HepG2 (cell line): ENCODE measurements around the gene FIBP. TPM values are rescaled to one million over a fixed set of nuclear protein-coding genes. Genes with fewer than 3 reads are reported as not detected.

ENCODE experiments used
- ASH2L ChIP-seq: fragments of 300-600, 200-600 bp; sonication (generic); IDR thresholded peaks from 2 replicates; pipeline ENCODE4 v1.7.0; 2017; ENCODE audit warnings: low read depth, mild to moderate bottlenecking, moderate library complexity, mixed read lengths, low read length; ENCODE audit not compliant: insufficient read length
- HOXA9 ChIP-seq: sonication (generic); formaldehyde crosslinking; IDR thresholded peaks from 2 replicates; pipeline ENCODE4 v1.8.1; 2022; ENCODE audit warnings: missing genetic modification reagents, mild to moderate bottlenecking, moderate library complexity, borderline replicate concordance
- MYC ChIP-seq: sonication (generic); formaldehyde crosslinking; IDR thresholded peaks from 2 replicates; pipeline ENCODE4 v1.9.0; 2021; ENCODE audit warnings: missing genetic modification reagents, borderline replicate concordance
- NFKB2 ChIP-seq: sonication (generic); formaldehyde crosslinking; IDR thresholded peaks from 2 replicates; pipeline ENCODE4 v1.4.0; 2020; ENCODE audit warnings: missing genetic modification reagents, borderline replicate concordance
- PHF8 ChIP-seq: sonication (generic); formaldehyde crosslinking; IDR thresholded peaks from 2 replicates; pipeline ENCODE4 v1.5.0; 2020; ENCODE audit warnings: missing genetic modification reagents
- RELA ChIP-seq: sonication (generic); formaldehyde crosslinking; IDR thresholded peaks from 2 replicates; pipeline ENCODE4 v1.4.0; 2020; ENCODE audit warnings: missing genetic modification reagents
- RXRB ChIP-seq: IDR thresholded peaks from 2 replicates; pipeline ENCODE4 v1.6.1; 2016; ENCODE audit warnings: borderline replicate concordance, missing genetic modification reagents, missing compliant biosample characterization
- SIN3B ChIP-seq: fragments of 150-350 bp; IDR thresholded peaks from 2 replicates; pipeline ENCODE4 v1.6.1; 2014; ENCODE audit warnings: low read length
- TBX2 ChIP-seq: sonication (generic); formaldehyde crosslinking; IDR thresholded peaks from 2 replicates; pipeline ENCODE4 v1.5.0; 2020; ENCODE audit warnings: missing genetic modification reagents, mild to moderate bottlenecking, borderline replicate concordance
- TIGD3 ChIP-seq: sonication (generic); formaldehyde crosslinking; IDR thresholded peaks from 2 replicates; pipeline ENCODE4 v1.5.1; 2020; ENCODE audit warnings: mild to moderate bottlenecking, missing genetic modification reagents, borderline replicate concordance
- ZBTB7B ChIP-seq: sonication (generic); formaldehyde crosslinking; IDR thresholded peaks from 2 replicates; pipeline ENCODE4 v1.4.0; 2020; ENCODE audit warnings: missing genetic modification reagents
- ZFX ChIP-seq: sonication (generic); formaldehyde crosslinking; IDR thresholded peaks from 2 replicates; pipeline ENCODE4 v1.4.0; 2020; ENCODE audit warnings: mild to moderate bottlenecking, low read depth, missing genetic modification reagents, moderate library complexity
- ZNF235 ChIP-seq: sonication (generic); formaldehyde crosslinking; IDR thresholded peaks from 2 replicates; pipeline ENCODE4 v1.8.1; 2023; ENCODE audit warnings: mild to moderate bottlenecking, missing genetic modification reagents, borderline replicate concordance
- ZNF292 ChIP-seq: sonication (generic); formaldehyde crosslinking; IDR thresholded peaks from 2 replicates; pipeline ENCODE4 v1.8.1; 2022; ENCODE audit warnings: mild to moderate bottlenecking, low read depth, missing genetic modification reagents, borderline replicate concordance
- ZNF296 ChIP-seq: sonication (generic); formaldehyde crosslinking; conservative IDR thresholded peaks from 2 replicates; pipeline ENCODE4 v1.5.0; 2020; ENCODE audit warnings: mild to moderate bottlenecking, missing genetic modification reagents
- ZNF451 ChIP-seq: sonication (generic); formaldehyde crosslinking; IDR thresholded peaks from 2 replicates; pipeline ENCODE4 v1.5.0; 2020; ENCODE audit warnings: mild to moderate bottlenecking, missing genetic modification reagents
- ZNF512 ChIP-seq: sonication (generic); formaldehyde crosslinking; IDR thresholded peaks from 2 replicates; pipeline ENCODE4 v1.4.0; 2020; ENCODE audit warnings: mild to moderate bottlenecking, missing genetic modification reagents
- ZNF687 ChIP-seq: sonication (generic); formaldehyde crosslinking; IDR thresholded peaks from 2 replicates; pipeline ENCODE4 v1.5.1; 2020; ENCODE audit warnings: mild to moderate bottlenecking, missing genetic modification reagents, moderate library complexity
- ZNF740 ChIP-seq: sonication (generic); formaldehyde crosslinking; IDR thresholded peaks from 2 replicates; pipeline ENCODE4 v1.4.0; 2020; ENCODE audit warnings: missing genetic modification reagents
- polyA plus RNA-seq, 8 experiments: library from polyadenylated mRNA; depleted of rRNA in 3 of 8; stranded (reverse) in 7 of 8; unstranded in 1 of 8; fragments of >200 nt; fragmentation: Illumina TruSeq in 4 of 8; extraction: Trizol in 4 of 8; gene quantifications; 2 replicates each; pipeline versions ENCODE4 v1.2.1 to v1.2.3, GENCODE V29; 2011 to 2016; ENCODE audit warnings: low read depth in 4 of 8, missing spikeins in 1 of 8, mixed read lengths in 1 of 8; ENCODE audit not compliant: insufficient read depth in 1 of 8
- total RNA-seq, 5 experiments: library from RNA; depleted of rRNA; stranded (reverse); fragments of >200 nt; fragmentation: Illumina TruSeq; extraction: Trizol; gene quantifications; 2 replicates each; pipeline ENCODE4 v1.2.3, GENCODE V29; 2016; ENCODE audit warnings: low read depth in 1 of 5

FIBP gene
- total and polyA plus RNA-seq, 2 of the 13 experiments (the other 11 are each of a cell fraction or from before 2014, with no cell fraction given) = 42.9 to 62.1 TPM

GRCh38 chr11:65919573-65920371, 31.5 kb upstream of the FIBP start (continued):
- TF ChIP-seq HOXA9 (0 out of 2 replicates have a peak, but pooled peaks have one; percentile 18), RXRB (CRISPR knock-in tag) (0 out of 2 replicates have a peak, but pooled peaks have one; percentile 7), ZBTB7B (CRISPR knock-in tag) (0 out of 2 replicates have a peak, but pooled peaks have one; percentile 14), ZNF296 (CRISPR knock-in tag) (0 out of 2 replicates have a peak, but pooled peaks have one; percentile 26), ZNF451 (0 out of 2 replicates have a peak, but pooled peaks have one; percentile 14), ZNF740 (CRISPR knock-in tag) (0 out of 2 replicates have a peak, but pooled peaks have one; percentile 7), ZNF687 (CRISPR knock-in tag) (peak; percentile 65), RELA (CRISPR knock-in tag) (peak; percentile 8; the same call in 1 of the 2 replicates), TIGD3 (CRISPR knock-in tag) (0 out of 2 replicates have a peak, but pooled peaks have one; percentile 14), ZNF512 (CRISPR knock-in tag) (no peak), MYC (CRISPR knock-in tag) (0 out of 2 replicates have a peak, but pooled peaks have one; percentile 8), TBX2 (CRISPR knock-in tag) (0 out of 2 replicates have a peak, but pooled peaks have one; percentile 23), SIN3B (0 out of 2 replicates have a peak, but pooled peaks have one; percentile 2), ZNF292 (CRISPR knock-in tag) (0 out of 2 replicates have a peak, but pooled peaks have one; percentile 18), PHF8 (CRISPR knock-in tag) (0 out of 2 replicates have a peak, but pooled peaks have one; percentile 13), ZFX (CRISPR knock-in tag) (peak; percentile 18; the same call in 1 of the 2 replicates), ASH2L (peak; percentile 44), ZNF235 (0 out of 2 replicates have a peak, but pooled peaks have one; percentile 8), NFKB2 (CRISPR knock-in tag) (0 out of 2 replicates have a peak, but pooled peaks have one; percentile 3)
